Measurements from ENCODE around the gene NRIP3. TPM values are rescaled to one million over a fixed set of nuclear protein-coding genes. Genes with fewer than 3 reads are reported as not detected.
A peak's percentile ranks its signal among the peaks of the same experiment; 100 is the strongest.

The NRIP3 gene
- total and polyA plus RNA-seq, 2 of the 13 experiments (the other 11 are each of a cell fraction or from before 2014, with no cell fraction given): 0.04 to 0.07 TPM

DNA sequence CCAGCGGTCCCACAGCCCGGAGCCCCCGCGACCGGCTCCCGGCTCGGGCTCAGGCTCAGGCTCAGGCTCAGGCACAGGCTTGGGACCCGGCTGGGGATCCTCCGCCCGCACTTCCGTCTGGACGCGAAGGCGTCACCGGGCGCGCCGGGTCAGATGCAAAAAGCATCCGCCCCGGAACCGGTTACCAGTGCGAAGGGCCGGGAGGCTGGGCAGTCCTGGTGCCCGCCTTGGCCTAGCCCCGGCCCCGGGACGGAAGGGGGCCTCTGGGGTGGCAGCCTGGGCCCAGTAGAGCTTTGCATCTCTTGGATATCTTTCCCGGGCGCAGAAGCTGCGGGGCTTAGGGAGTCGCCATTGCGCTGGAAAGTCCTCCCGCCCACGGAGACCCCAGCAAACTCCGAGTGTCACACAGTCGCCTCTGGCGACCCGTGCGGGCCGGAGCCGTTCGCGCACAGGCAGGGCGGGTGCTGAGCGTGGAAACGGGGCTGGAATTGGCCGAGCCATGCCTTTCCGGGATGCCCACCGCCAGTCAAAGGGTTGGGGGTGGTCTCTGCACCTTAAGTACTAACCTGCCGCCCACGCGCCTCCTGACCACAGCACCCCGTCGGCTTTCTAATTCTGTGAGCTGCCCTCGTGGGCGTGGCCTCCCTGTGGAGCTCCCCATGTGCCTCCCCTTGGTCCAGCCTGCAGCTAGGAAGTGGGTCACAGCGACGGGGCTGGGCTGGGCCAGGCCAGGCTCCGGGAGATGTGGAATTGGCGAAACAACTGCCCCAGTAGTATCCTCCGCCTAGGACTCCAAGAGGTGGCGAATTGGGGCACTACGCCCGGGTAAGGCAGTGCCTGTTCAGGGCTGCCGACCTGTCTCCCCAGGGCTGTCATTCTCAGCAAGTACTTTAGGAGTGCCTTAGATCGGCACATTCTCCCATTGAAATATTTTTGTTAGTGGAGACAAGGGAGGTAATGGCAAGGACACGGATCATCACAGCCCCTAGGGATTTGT lies 39.2 kb downstream of the NRIP3 start, which contains the start of gene TMEM9B (continued):
- TF ChIP-seq NFKB2 (CRISPR knock-in tag; IDR thresholded peaks at IDR 0.05; ENCODE audit: borderline replicate concordance) (peak; percentile 51; the same call in 1 of the 2 replicates), SNRNP70 (IDR thresholded peaks at IDR 0.05; ENCODE audit: low read depth, low read length) (no peak), HES4 (CRISPR knock-in tag; IDR thresholded peaks at IDR 0.05; ENCODE audit: borderline replicate concordance) (no peak), SKIL (CRISPR knock-in tag; IDR thresholded peaks at IDR 0.05; ENCODE audit: borderline replicate concordance) (no peak), NFYC (CRISPR knock-in tag; IDR thresholded peaks at IDR 0.05) (peak; percentile 19; the same call in 1 of the 2 replicates), SRF (IDR thresholded peaks at IDR 0.05; ENCODE audit: low read depth, low read length) (no peak), NKX3-1 (CRISPR knock-in tag; IDR thresholded peaks at IDR 0.05) (0 out of 2 replicates have a peak, but pooled peaks have one; percentile 22), KLF15 (CRISPR knock-in tag; IDR thresholded peaks at IDR 0.05; ENCODE audit: borderline replicate concordance) (peak; percentile 16; the same call in 1 of the 2 replicates), DNMT1 (CRISPR knock-in tag; IDR thresholded peaks at IDR 0.05) (peak; percentile 41; the same call in 1 of the 2 replicates), RBAK (CRISPR knock-in tag; IDR thresholded peaks at IDR 0.05) (no peak), ZNF639 (CRISPR knock-in tag; conservative IDR thresholded peaks at IDR 0.05) (peak; percentile 88; the same call in 1 of the 2 replicates), ZNF510 (CRISPR knock-in tag; IDR thresholded peaks at IDR 0.05; ENCODE audit: low read depth) (no peak), SMARCE1 (IDR thresholded peaks at IDR 0.05; ENCODE audit: borderline replicate concordance) (no peak)
- TF ChIP-seq, protein P1, sequence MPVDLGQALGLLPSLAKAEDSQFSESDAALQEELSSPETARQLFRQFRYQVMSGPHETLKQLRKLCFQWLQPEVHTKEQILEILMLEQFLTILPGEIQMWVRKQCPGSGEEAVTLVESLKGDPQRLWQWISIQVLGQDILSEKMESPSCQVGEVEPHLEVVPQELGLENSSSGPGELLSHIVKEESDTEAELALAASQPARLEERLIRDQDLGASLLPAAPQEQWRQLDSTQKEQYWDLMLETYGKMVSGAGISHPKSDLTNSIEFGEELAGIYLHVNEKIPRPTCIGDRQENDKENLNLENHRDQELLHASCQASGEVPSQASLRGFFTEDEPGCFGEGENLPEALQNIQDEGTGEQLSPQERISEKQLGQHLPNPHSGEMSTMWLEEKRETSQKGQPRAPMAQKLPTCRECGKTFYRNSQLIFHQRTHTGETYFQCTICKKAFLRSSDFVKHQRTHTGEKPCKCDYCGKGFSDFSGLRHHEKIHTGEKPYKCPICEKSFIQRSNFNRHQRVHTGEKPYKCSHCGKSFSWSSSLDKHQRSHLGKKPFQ (CRISPR knock-in tag; IDR thresholded peaks at IDR 0.05; ENCODE audit: insufficient replicate concordance): no peak
- TF ChIP-seq, protein P2, sequence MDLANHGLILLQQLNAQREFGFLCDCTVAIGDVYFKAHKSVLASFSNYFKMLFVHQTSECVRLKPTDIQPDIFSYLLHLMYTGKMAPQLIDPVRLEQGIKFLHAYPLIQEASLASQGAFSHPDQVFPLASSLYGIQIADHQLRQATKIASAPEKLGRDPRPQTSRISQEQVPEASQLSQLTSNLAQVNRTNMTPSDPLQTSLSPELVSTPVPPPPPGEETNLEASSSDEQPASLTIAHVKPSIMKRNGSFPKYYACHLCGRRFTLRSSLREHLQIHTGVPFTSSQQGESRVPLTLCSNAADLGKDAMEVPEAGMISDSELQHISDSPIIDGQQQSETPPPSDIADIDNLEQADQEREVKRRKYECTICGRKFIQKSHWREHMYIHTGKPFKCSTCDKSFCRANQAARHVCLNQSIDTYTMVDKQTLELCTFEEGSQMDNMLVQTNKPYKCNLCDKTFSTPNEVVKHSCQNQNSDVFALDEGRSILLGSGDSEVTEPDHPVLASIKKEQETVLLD (CRISPR knock-in tag; IDR thresholded peaks at IDR 0.05; ENCODE audit: low read depth): peak; percentile 42; the same call in 1 of the 2 replicates
